AG09309 (cell line): Measurements from ENCODE around the gene IKZF3.
"Not testable (repeated sequence)": the region's sequence is repeated elsewhere in the genome, so short reads cannot be mapped to it uniquely, and the experiment has no call there.

ENCODE experiments used
- DNase-seq: peaks from one replicate; pipeline ENCODE4 v3.0.0-alpha.2; 2010; ENCODE audit warnings: low read depth
- H3K4me3 ChIP-seq: 2 replicates; pipeline ENCODE4 v1.5.1; 2011; ENCODE audit warnings: mild to moderate bottlenecking, low read depth, low read length, moderate library complexity; ENCODE audit not compliant: control insufficient read depth
- CTCF ChIP-seq: IDR thresholded peaks from 2 replicates; pipeline ENCODE4 v1.5.1; 2011; ENCODE audit warnings: mild to moderate bottlenecking, low read depth, low read length, inconsistent platforms; ENCODE audit not compliant: insufficient read depth, control insufficient read depth; ENCODE audit errors: missing control alignments

IKZF3 gene

GRCh38 chr17:39751016-39751543, 113.0 kb downstream of the IKZF3 start:
- no peak overlapping the region for H3K4me3 ChIP-seq
- no peak for TF ChIP-seq CTCF
- DNase-seq = no peak

GRCh38 chr17:39750131-39751015, 113.7 kb downstream of the IKZF3 start:
- no peak overlapping the region for H3K4me3 ChIP-seq
- TF ChIP-seq CTCF = no peak
- DNase-seq = no peak

- DNase-seq, H3K4me3 ChIP-seq: not testable (repeated sequence)
These were observed 115.6 kb downstream of the IKZF3 start for GRCh38 chr17:39748444-39749034.

DNA sequence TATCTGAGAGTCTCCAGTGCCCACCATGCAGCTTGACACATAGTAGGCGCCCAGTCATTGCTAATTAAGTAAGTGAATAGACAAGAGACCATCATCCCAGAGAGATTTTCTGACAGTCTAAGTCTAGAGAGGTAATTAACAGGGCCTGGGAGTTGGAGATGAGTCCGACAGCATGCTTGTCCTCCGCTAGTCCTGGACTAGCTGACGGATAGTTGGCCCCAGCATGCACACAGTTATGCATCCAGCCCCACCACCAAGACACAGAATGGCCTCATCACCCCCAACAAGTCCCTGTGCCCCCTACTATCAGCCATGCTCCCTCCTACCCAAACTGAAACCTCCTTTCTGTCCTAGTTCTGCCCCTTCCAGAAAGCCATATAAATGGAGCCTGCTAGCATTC, 116.4 kb downstream of the IKZF3 start:
- no peak for TF ChIP-seq CTCF
- no peak for DNase-seq
- no peak overlapping the region for H3K4me3 ChIP-seq

GRCh38 chr17:39746145-39746461, 118.0 kb downstream of the IKZF3 start:
- no peak for TF ChIP-seq CTCF
- DNase-seq = no peak
- no peak overlapping the region for H3K4me3 ChIP-seq

DNA sequence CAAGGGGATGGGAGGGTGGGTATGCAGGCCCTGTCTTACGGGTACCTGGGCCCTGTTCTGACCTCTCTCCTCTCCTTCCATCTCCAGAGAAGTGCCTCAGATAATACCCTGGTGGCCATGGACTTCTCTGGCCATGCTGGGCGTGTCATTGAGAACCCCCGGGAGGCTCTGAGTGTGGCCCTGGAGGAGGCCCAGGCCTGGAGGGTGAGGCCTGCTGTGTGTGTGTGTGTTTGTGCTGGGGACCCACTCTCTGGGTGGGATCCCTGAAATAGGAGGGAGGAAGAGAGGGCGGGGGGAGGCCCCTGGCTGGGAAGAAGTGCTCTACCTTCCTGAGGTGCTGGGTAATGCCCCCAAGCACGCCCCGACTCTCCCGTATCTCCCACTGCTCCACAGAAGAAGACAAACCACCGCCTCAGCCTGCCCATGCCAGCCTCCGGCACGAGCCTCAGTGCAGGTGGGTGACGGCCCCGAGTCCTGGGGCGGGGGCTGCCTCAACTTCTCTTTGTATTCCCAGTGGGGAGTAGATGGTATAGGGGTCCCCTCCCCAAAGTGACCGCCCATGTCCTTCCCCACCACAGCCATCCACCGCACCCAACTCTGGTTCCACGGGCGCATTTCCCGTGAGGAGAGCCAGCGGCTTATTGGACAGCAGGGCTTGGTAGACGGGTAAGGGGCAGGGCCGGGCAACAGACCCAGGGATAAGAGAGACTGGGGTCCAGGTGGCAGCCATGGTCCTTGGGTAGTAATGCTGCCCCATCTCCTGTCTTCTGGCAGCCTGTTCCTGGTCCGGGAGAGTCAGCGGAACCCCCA, 118.6 kb downstream of the IKZF3 start:
- H3K4me3 ChIP-seq = no peak overlapping the region
- no peak for DNase-seq
- TF ChIP-seq CTCF = no peak
